SK-N-MC (cell line): ENCODE results near the gene KRTAP17-1.

Experiments
- EZH2 ChIP-seq: fragments of 200-600 bp; sonication (generic); IDR thresholded peaks from one replicate; pipeline ENCODE4 v1.6.1; 2017; ENCODE audit warnings: antibody characterized with exemption
- FOXP2 ChIP-seq: optimal IDR thresholded peaks from 2 replicates; pipeline ENCODE3; 2011; ENCODE audit warnings: mild to moderate bottlenecking, moderate library complexity; ENCODE audit not compliant: insufficient read depth; ENCODE audit errors: extremely low read length, control extremely low read depth
- POLR2AphosphoS5 ChIP-seq: IDR thresholded peaks from 2 replicates; pipeline ENCODE4 v1.6.1; 2012; ENCODE audit warnings: mild to moderate bottlenecking, low read depth, low read length, borderline replicate concordance

- no peak for TF ChIP-seq POLR2AphosphoS5
- TF ChIP-seq EZH2: no peak
- no peak for TF ChIP-seq FOXP2
Measured at GRCh38 chr17:41343029-41343428, 27.5 kb upstream of the KRTAP17-1 start.
